K562 (cell line): ENCODE data around the gene GADD45GIP1. TPM values are rescaled to one million over a fixed set of nuclear protein-coding genes. Genes with fewer than 3 reads are reported as not detected.
A peak's percentile ranks its signal among the peaks of the same experiment; 100 is the strongest.

Experiments
- BACH1 ChIP-seq: fragments of 200-800 bp; sonication (Bioruptor generic); IDR thresholded peaks from 2 replicates; pipeline ENCODE4 v1.6.1; 2016; ENCODE audit warnings: missing genetic modification characterization, missing compliant biosample characterization
- BCL6 ChIP-seq: fragments of 250-450 bp; sonication (Bioruptor Pico); IDR thresholded peaks from 2 replicates; pipeline ENCODE4 v1.4.0; 2020
- BRD4 ChIP-seq: fragments of 200-600 bp; sonication (generic); IDR thresholded peaks from 2 replicates; pipeline ENCODE4 v1.6.1; 2017; ENCODE audit warnings: inconsistent platforms
- C11orf30 ChIP-seq: fragments of 450-650 bp; IDR thresholded peaks from 2 replicates; pipeline ENCODE4 v1.6.1; 2016; ENCODE audit warnings: low read depth, mild to moderate bottlenecking
- DDX20 ChIP-seq: fragments of 450-650 bp; IDR thresholded peaks from 2 replicates; pipeline ENCODE4 v1.6.1; 2016; ENCODE audit warnings: missing genetic modification characterization, low read depth, mild to moderate bottlenecking, missing compliant biosample characterization, moderate library complexity
- HCFC1 ChIP-seq: IDR thresholded peaks from 2 replicates; pipeline ENCODE4 v1.6.1; 2012; ENCODE audit warnings: low read depth, low read length, improper control_type of control experiment
- HNRNPH1 ChIP-seq: fragments of 200-400 bp; formaldehyde crosslinking; optimal IDR thresholded peaks from 2 replicates; pipeline ENCODE3; 2017; ENCODE audit warnings: low read depth, mild to moderate bottlenecking, low read length, moderate library complexity
- MTA1 ChIP-seq: fragments of 450-650 bp; IDR thresholded peaks from 2 replicates; pipeline ENCODE4 v1.6.1; 2017; ENCODE audit warnings: borderline replicate concordance
- NUFIP1 ChIP-seq: fragments of 450-650 bp; IDR thresholded peaks from 2 replicates; pipeline ENCODE4 v1.6.1; 2018; ENCODE audit not compliant: partially characterized antibody
- POLR2A ChIP-seq: fragments of 450-650 bp; conservative IDR thresholded peaks from 2 replicates; pipeline ENCODE4 v1.6.1; 2016
- RAD51 ChIP-seq: fragments of 450-650 bp; IDR thresholded peaks from 2 replicates; pipeline ENCODE4 v1.7.1; 2016; ENCODE audit warnings: low read depth, mild to moderate bottlenecking, borderline replicate concordance
- RBM14 ChIP-seq: fragments of 200-400 bp; formaldehyde crosslinking; IDR thresholded peaks from 2 replicates; pipeline ENCODE4 v1.6.1; 2018; ENCODE audit warnings: low read depth, mild to moderate bottlenecking, low read length, moderate library complexity, borderline replicate concordance; ENCODE audit not compliant: insufficient read depth
- SMAD3 ChIP-seq: fragments of 450-650 bp; formaldehyde crosslinking; conservative IDR thresholded peaks from 2 replicates; pipeline ENCODE4 v1.4.0; 2020; ENCODE audit warnings: mild to moderate bottlenecking
- TAF9B ChIP-seq: fragments of 450-650 bp; IDR thresholded peaks from 2 replicates; pipeline ENCODE4 v1.6.1; 2018; ENCODE audit warnings: mild to moderate bottlenecking; ENCODE audit not compliant: partially characterized antibody
- ZBTB17 ChIP-seq: fragments of 450-650 bp; formaldehyde crosslinking; IDR thresholded peaks from 2 replicates; pipeline ENCODE4 v1.4.0; 2020; ENCODE audit warnings: mild to moderate bottlenecking
- ZNF24 ChIP-seq: fragments of 450-650 bp; IDR thresholded peaks from 2 replicates; pipeline ENCODE4 v1.6.1; 2016
- ZNF263 ChIP-seq: sonication (generic); formaldehyde crosslinking; IDR thresholded peaks from 2 replicates; pipeline ENCODE4 v1.8.0; 2022; ENCODE audit warnings: mild to moderate bottlenecking, missing genetic modification reagents, borderline replicate concordance
- ZNF324 ChIP-seq: fragments of 250-450 bp; sonication (Bioruptor Pico); IDR thresholded peaks from 2 replicates; pipeline ENCODE4 v1.4.0; 2020; ENCODE audit warnings: mild to moderate bottlenecking
- ZNF347 ChIP-seq: fragments of 450-650 bp; formaldehyde crosslinking; IDR thresholded peaks from 2 replicates; pipeline ENCODE4 v1.4.0; 2020; ENCODE audit warnings: low read depth, mild to moderate bottlenecking, moderate library complexity
- ZNF584 ChIP-seq: fragments of 200-800 bp; sonication (Bioruptor generic); IDR thresholded peaks from 2 replicates; pipeline ENCODE4 v1.6.1; 2016; ENCODE audit warnings: low read depth, mild to moderate bottlenecking, missing genetic modification characterization, missing compliant biosample characterization
- polyA plus RNA-seq, 8 experiments: library from polyadenylated mRNA; depleted of rRNA in 4 of 8; stranded (reverse) in 5 of 8; unstranded in 3 of 8; fragments of >200 nt; fragmentation: Nextera tagmentation in 2 of 8; fragmentation: Illumina TruSeq in 1 of 8; extraction: Ambion mirVana in 2 of 8; extraction: Trizol in 1 of 8; gene quantifications; 2 replicates each; pipeline versions ENCODE4 v1.2.1 to v1.2.3, GENCODE V29; 2011 to 2014; ENCODE audit warnings: inconsistent platforms in 1 of 8, missing spikeins in 1 of 8
- total RNA-seq, 7 experiments: library from RNA; depleted of rRNA in 6 of 7; stranded (reverse); fragments of >200 nt in 6 of 7; fragmentation: Illumina TruSeq in 2 of 7; extraction: Trizol in 2 of 7; gene quantifications; 2 replicates each; pipeline versions ENCODE4 v1.2.1 to v1.2.3, GENCODE V29; 2011 to 2021; ENCODE audit warnings: low replicate concordance in 1 of 7
- TF ChIP-seq, protein P1 (sequence below): fragments of 250-450 bp; sonication (Bioruptor Pico); IDR thresholded peaks from 2 replicates; pipeline ENCODE4 v1.8.0; 2021; ENCODE audit warnings: moderate library complexity, mild to moderate bottlenecking, inconsistent platforms
- TF ChIP-seq, protein P2 (sequence below): fragments of 200-800 bp; sonication (Bioruptor generic); IDR thresholded peaks from 2 replicates; pipeline ENCODE4 v1.6.1; 2017; ENCODE audit warnings: missing genetic modification characterization, missing compliant biosample characterization
- TF ChIP-seq, protein P3 (sequence below): fragments of 450-650 bp; IDR thresholded peaks from 2 replicates; pipeline ENCODE4 v1.6.1; 2018; ENCODE audit not compliant: partially characterized antibody
- TF ChIP-seq, protein P4 (sequence below): fragments of 450-650 bp; IDR thresholded peaks from 2 replicates; pipeline ENCODE4 v1.6.1; 2016

GADD45GIP1 gene
- total and polyA plus RNA-seq, 9 of the 15 experiments (the other 6 are each of a cell fraction or from before 2014, with no cell fraction given), result 5.1 to 161 (median 29.2) TPM

DNA sequence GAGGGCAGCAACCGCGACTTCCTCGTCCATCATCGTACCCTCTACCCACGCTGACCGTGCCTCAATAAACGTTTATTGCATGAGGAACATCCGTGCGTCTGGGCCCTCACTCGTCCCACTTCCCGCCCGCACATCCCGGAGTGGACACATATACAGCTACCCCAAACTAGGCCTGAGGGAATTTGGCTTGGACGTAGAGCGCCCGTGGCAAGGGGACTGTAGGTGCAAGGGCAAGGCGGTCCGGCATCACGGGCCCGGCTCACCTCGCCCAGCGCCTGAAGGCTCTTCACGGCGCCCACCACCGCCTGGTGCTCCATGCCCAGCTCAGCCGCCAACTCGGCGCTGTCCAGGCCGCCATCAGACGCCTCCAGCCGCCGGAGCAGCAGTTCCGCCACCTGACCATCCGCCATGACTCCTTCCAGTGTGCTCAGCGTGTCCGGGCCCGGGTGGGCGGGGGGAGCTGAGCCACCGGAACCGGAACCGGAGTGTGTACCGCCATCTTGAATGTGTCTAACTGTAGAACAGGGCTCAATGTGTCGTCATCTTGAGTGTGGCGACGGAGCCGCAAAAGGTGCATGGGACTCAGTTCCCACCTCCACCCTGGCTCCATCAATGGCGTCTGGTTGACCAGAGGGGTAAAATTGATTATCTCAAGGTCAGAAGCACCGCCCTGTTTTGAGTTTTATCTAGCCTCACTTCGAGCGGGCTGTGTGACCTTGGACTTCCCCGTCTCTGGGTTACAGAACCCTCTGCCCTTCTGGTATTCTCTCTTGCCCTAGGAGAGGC is 23.5 kb downstream of the GADD45GIP1 start, which contains the start of gene FARSA (continued):
- TF ChIP-seq, protein P1, sequence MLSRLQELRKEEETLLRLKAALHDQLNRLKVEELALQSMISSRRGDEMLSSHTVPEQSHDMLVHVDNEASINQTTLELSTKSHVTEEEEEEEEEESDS (CRISPR knock-in tag), result no peak
- TF ChIP-seq ZNF263 (CRISPR knock-in tag) (peak; percentile 65; the same call in 1 of the 2 replicates), RAD51 (peak; percentile 30; the same call in 1 of the 2 replicates), HNRNPH1 (no peak), NUFIP1 (no peak), HCFC1 (peak; percentile 97), MTA1 (0 out of 2 replicates have a peak, but pooled peaks have one; percentile 28), ZNF324 (CRISPR knock-in tag) (no peak), ZNF584 (CRISPR knock-in tag) (peak; percentile 89), C11orf30 (peak; percentile 48), BACH1 (tag) (peak; percentile 63; the same call in 1 of the 2 replicates), ZNF24 (no peak), DDX20 (tag) (no peak), TAF9B (peak; percentile 91), BCL6 (CRISPR knock-in tag) (no peak), SMAD3 (CRISPR knock-in tag) (no peak), ZNF347 (CRISPR knock-in tag) (no peak), RBM14 (no peak), BRD4 (no peak), POLR2A (peak; percentile 96), ZBTB17 (no peak)
- TF ChIP-seq, protein P2, sequence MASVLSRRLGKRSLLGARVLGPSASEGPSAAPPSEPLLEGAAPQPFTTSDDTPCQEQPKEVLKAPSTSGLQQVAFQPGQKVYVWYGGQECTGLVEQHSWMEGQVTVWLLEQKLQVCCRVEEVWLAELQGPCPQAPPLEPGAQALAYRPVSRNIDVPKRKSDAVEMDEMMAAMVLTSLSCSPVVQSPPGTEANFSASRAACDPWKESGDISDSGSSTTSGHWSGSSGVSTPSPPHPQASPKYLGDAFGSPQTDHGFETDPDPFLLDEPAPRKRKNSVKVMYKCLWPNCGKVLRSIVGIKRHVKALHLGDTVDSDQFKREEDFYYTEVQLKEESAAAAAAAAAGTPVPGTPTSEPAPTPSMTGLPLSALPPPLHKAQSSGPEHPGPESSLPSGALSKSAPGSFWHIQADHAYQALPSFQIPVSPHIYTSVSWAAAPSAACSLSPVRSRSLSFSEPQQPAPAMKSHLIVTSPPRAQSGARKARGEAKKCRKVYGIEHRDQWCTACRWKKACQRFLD, result peak; percentile 82
- TF ChIP-seq, protein P3, sequence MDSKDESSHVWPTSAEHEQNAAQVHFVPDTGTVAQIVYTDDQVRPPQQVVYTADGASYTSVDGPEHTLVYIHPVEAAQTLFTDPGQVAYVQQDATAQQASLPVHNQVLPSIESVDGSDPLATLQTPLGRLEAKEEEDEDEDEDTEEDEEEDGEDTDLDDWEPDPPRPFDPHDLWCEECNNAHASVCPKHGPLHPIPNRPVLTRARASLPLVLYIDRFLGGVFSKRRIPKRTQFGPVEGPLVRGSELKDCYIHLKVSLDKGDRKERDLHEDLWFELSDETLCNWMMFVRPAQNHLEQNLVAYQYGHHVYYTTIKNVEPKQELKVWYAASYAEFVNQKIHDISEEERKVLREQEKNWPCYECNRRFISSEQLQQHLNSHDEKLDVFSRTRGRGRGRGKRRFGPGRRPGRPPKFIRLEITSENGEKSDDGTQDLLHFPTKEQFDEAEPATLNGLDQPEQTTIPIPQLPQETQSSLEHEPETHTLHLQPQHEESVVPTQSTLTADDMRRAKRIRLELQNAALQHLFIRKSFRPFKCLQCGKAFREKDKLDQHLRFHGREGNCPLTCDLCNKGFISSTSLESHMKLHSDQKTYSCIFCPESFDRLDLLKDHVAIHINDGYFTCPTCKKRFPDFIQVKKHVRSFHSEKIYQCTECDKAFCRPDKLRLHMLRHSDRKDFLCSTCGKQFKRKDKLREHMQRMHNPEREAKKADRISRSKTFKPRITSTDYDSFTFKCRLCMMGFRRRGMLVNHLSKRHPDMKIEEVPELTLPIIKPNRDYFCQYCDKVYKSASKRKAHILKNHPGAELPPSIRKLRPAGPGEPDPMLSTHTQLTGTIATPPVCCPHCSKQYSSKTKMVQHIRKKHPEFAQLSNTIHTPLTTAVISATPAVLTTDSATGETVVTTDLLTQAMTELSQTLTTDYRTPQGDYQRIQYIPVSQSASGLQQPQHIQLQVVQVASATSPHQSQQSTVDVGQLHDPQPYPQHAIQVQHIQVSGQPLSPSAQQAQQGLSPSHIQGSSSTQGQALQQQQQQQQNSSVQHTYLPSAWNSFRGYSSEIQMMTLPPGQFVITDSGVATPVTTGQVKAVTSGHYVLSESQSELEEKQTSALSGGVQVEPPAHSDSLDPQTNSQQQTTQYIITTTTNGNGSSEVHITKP, result no peak
- TF ChIP-seq, protein P4, sequence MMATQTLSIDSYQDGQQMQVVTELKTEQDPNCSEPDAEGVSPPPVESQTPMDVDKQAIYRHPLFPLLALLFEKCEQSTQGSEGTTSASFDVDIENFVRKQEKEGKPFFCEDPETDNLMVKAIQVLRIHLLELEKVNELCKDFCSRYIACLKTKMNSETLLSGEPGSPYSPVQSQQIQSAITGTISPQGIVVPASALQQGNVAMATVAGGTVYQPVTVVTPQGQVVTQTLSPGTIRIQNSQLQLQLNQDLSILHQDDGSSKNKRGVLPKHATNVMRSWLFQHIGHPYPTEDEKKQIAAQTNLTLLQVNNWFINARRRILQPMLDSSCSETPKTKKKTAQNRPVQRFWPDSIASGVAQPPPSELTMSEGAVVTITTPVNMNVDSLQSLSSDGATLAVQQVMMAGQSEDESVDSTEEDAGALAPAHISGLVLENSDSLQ, result peak; percentile 12; the same call in 1 of the 2 replicates
